Neural cell (in vitro differentiated cells): ENCODE data around the gene ALOX12B. TPM values are rescaled to one million over a fixed set of nuclear protein-coding genes. Genes with fewer than 3 reads are reported as not detected.

Experiments
- H2AFZ ChIP-seq: fragments of 200-600, 300-800 bp; sonication (generic), shearing (Covaris generic); 2 replicates; pipeline ENCODE4 v1.6.0; 2014; ENCODE audit warnings: low read depth, mild to moderate bottlenecking, antibody characterized with exemption, low read length, moderate library complexity
- H3F3A ChIP-seq: fragments of 200-600 bp; shearing (Covaris generic); 2 replicates; pipeline ENCODE4 v1.6.1; 2016; ENCODE audit warnings: mild to moderate bottlenecking, moderate library complexity, mixed read lengths, antibody characterized with exemption, low read length; ENCODE audit not compliant: insufficient read depth, poor library complexity, severe bottlenecking
- H3K27ac ChIP-seq: fragments of 200-600, 300-800 bp; sonication (generic), shearing (Covaris generic); 2 replicates; pipeline ENCODE4 v1.5.1; 2014; ENCODE audit warnings: mild to moderate bottlenecking, low read length, moderate library complexity
- H3K27me3 ChIP-seq: fragments of 300-800, 200-600 bp; sonication (generic), shearing (Covaris generic); 2 replicates; pipeline ENCODE4 v1.6.0; 2014; ENCODE audit warnings: mild to moderate bottlenecking, low read depth, low read length, moderate library complexity; ENCODE audit not compliant: insufficient read depth
- H3K36me3 ChIP-seq: fragments of 300-800, 200-600 bp; sonication (generic), shearing (Covaris generic); 2 replicates; pipeline ENCODE4 v1.5.1; 2014; ENCODE audit warnings: mild to moderate bottlenecking, antibody characterized with exemption, low read length, moderate library complexity; ENCODE audit not compliant: insufficient read depth
- H3K4me2 ChIP-seq: fragments of 300-800, 200-600 bp; sonication (generic), shearing (Covaris generic); 2 replicates; pipeline ENCODE4 v1.6.0; 2014; ENCODE audit warnings: mild to moderate bottlenecking, low read length
- H3K4me3 ChIP-seq: fragments of 300-800, 200-600 bp; sonication (generic), shearing (Covaris generic); 2 replicates; pipeline ENCODE4 v1.5.1; 2014; ENCODE audit warnings: mild to moderate bottlenecking, low read length, moderate library complexity
- H3K79me2 ChIP-seq: fragments of 200-600 bp; shearing (Covaris generic); replicated peaks from 2 replicates; pipeline ENCODE4 v1.6.0; 2014; ENCODE audit warnings: mild to moderate bottlenecking, low read length, moderate library complexity; ENCODE audit not compliant: insufficient read depth
- H3K9ac ChIP-seq: fragments of 300-800, 200-600 bp; sonication (generic), shearing (Covaris generic); 2 replicates; pipeline ENCODE4 v1.6.1; 2016; ENCODE audit warnings: mild to moderate bottlenecking, low read length, mixed read lengths
- H3K9me2 ChIP-seq: fragments of 200-600 bp; shearing (Covaris generic); 2 replicates; pipeline ENCODE4 v1.6.1; 2016; ENCODE audit warnings: mild to moderate bottlenecking, low read length, mixed read lengths; ENCODE audit not compliant: insufficient read depth
- H3K9me3 ChIP-seq: fragments of 200-600, 300-800 bp; sonication (generic), shearing (Covaris generic); 2 replicates; pipeline ENCODE4 v1.6.1; 2016; ENCODE audit warnings: mild to moderate bottlenecking, mixed run types, low read length, moderate library complexity, mixed read lengths
- H4K20me1 ChIP-seq: fragments of 200-600 bp; shearing (Covaris generic); 2 replicates; pipeline ENCODE4 v1.6.1; 2016; ENCODE audit warnings: mild to moderate bottlenecking, mixed run types; ENCODE audit not compliant: insufficient read depth
- CTCF ChIP-seq: fragments of 450-650 bp; IDR thresholded peaks from 2 replicates; pipeline ENCODE4 v1.5.1; 2014; ENCODE audit warnings: antibody characterized with exemption, mild to moderate bottlenecking, moderate library complexity; ENCODE audit not compliant: poor library complexity, severe bottlenecking
- EP300 ChIP-seq: fragments of 450-650 bp; conservative IDR thresholded peaks from 2 replicates; pipeline ENCODE4 v1.6.1; 2014; ENCODE audit warnings: antibody characterized with exemption, mild to moderate bottlenecking, moderate library complexity; ENCODE audit not compliant: poor library complexity, severe bottlenecking
- MXI1 ChIP-seq: fragments of 450-650 bp; conservative IDR thresholded peaks from 2 replicates; pipeline ENCODE4 v1.6.1; 2014; ENCODE audit warnings: antibody characterized with exemption, mild to moderate bottlenecking; ENCODE audit not compliant: poor library complexity, severe bottlenecking
- POLR2AphosphoS5 ChIP-seq: IDR thresholded peaks from 2 replicates; pipeline ENCODE4 v1.6.1; 2012
- REST ChIP-seq: IDR thresholded peaks from 2 replicates; pipeline ENCODE4 v1.6.1; 2012; ENCODE audit warnings: borderline replicate concordance
- TAF1 ChIP-seq: IDR thresholded peaks from 2 replicates; pipeline ENCODE4 v1.6.1; 2012; ENCODE audit warnings: low read depth
- polyA plus RNA-seq: library from polyadenylated mRNA; depleted of rRNA; stranded (reverse); fragments of >200 nt; gene quantifications from 2 replicates; pipeline ENCODE4 v1.2.3, GENCODE V29; 2014

The ALOX12B gene
- polyA plus RNA-seq, 1 donor from 2014 or later: 0.31 TPM

- Histone ChIP-seq H3K27ac (no peak overlapping the region), H3K4me3 (no peak overlapping the region), H3K27me3 (no peaks in the 10 kb centered on the region), H3K36me3 (no peaks in the 10 kb centered on the region), H3K79me2 (no peaks in the 10 kb centered on the region), H3F3A (no peaks in the 10 kb centered on the region), H2AFZ (no peak overlapping the region), H3K4me2 (no peak overlapping the region), H3K9ac (no peak overlapping the region), H3K9me2 (no peaks in the 10 kb centered on the region), H4K20me1 (no peaks in the 10 kb centered on the region), H3K9me3 (no peaks in the 10 kb centered on the region)
- TF ChIP-seq CTCF (no peak), REST (no peak), MXI1 (no peak)
Observed at GRCh38 chr17:8052256-8053252, 35.0 kb downstream of the ALOX12B start.

GRCh38 chr17:8051831-8052230, 35.7 kb downstream of the ALOX12B start:
- Histone ChIP-seq H3K4me3 (no peak overlapping the region), H3K9me3 (no peaks in the 10 kb centered on the region), H4K20me1 (no peaks in the 10 kb centered on the region), H3K4me2 (no peak overlapping the region), H3K9me2 (no peaks in the 10 kb centered on the region), H3K27me3 (no peaks in the 10 kb centered on the region), H2AFZ (no peak overlapping the region), H3K9ac (no peak overlapping the region), H3K27ac (no peak overlapping the region), H3F3A (no peaks in the 10 kb centered on the region), H3K79me2 (no peaks in the 10 kb centered on the region), H3K36me3 (no peaks in the 10 kb centered on the region)
- TF ChIP-seq TAF1 (no peak), EP300 (no peak), POLR2AphosphoS5 (no peak), REST (no peak)
